Measurements from ENCODE around the gene MMP19.
"Not testable (repeated sequence)": the region's sequence is repeated elsewhere in the genome, so short reads cannot be mapped to it uniquely, and the experiment has no call there.

Gene MMP19, protein sequence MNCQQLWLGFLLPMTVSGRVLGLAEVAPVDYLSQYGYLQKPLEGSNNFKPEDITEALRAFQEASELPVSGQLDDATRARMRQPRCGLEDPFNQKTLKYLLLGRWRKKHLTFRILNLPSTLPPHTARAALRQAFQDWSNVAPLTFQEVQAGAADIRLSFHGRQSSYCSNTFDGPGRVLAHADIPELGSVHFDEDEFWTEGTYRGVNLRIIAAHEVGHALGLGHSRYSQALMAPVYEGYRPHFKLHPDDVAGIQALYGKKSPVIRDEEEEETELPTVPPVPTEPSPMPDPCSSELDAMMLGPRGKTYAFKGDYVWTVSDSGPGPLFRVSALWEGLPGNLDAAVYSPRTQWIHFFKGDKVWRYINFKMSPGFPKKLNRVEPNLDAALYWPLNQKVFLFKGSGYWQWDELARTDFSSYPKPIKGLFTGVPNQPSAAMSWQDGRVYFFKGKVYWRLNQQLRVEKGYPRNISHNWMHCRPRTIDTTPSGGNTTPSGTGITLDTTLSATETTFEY

GRCh38 chr12:55842681-55843429 is at the start of gene MMP19:
Gene MMP19, minus strand, starts transcription at chr12:55842936. Its CDS starts 106 bp downstream, at chr12:55842830.
- no peak for DNase-seq

- DNase-seq = no peak
Measured at GRCh38 chr12:55891310-55891709, 48.6 kb upstream of the MMP19 start.

DNA sequence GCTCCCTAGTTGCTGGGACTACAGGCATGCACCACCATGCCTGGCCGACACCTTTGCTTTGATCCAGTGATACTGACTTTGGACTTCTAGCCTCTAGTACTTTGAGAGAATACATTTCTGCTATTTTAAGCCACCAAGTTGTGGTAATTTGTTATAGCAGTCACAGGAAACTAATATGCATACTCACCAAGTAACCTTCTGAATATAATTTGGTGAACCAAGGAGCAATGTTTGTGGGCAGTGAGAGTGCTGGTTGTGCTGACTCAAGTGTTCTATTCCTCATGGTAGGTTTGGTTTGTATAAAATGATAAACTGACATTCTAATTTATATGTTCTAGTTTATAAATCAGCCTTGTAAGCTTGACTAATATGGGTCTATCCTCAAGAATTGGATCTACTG is 42.4 kb upstream of the MMP19 start:
- no peak for DNase-seq

DNA sequence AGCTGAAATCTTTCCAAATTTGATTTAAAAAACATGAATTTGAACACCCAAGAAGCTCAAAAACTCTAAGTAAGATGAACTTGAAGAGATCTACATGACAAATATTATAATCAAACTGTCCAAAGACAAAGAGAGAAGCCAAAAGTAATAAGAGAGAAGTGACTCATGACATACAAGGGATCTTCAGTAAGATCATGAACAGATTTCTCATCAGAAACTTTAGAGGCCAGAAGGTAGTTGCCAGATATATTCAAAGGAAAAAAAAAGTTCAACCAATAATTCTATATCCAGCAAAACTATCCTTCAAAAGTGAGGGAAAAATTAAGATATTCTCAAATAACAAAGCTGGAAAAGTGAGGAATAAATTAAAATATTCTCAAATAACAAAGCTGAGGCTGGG is 35.1 kb upstream of the MMP19 start:
- DNase-seq = no peak

DNA sequence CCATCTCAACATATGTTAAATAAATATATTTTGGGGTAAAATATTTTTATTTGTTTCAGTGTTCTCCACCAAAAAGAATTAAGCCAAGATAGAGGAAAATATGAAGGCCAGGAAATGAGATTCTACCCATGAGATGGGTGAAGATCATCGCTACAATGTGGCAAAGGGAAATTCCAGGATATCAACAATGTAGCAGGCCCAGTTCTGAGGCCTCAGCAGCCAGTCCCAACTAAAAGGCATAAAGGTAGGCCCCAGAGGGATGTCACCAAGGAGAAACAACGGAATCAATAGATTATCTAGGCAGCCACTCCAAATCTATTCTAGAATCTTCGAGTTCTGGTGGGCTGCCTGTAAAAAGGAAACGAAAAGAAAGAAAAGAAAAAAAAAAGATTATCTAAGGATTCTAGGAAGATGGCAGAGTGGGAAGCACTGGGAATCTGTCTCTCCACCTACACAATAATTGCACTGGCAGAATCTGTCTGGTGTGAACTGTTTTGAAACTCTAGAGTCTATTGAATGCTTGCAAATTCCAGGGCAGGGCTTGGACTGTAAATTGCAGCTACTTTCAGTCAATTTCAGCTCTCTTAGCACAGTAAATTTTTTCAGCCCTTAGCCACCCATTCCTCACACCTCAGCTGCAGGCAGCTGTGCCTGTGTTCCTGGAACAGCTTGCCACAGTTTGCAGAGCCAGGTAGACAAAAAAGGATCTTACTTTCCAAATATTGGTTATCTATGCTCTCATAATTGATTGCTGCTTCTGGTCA is 33.1 kb upstream of the MMP19 start:
- DNase-seq = no peak

- no peak for DNase-seq
Measured at GRCh38 chr12:55874443-55874842, 31.7 kb upstream of the MMP19 start.

DNA sequence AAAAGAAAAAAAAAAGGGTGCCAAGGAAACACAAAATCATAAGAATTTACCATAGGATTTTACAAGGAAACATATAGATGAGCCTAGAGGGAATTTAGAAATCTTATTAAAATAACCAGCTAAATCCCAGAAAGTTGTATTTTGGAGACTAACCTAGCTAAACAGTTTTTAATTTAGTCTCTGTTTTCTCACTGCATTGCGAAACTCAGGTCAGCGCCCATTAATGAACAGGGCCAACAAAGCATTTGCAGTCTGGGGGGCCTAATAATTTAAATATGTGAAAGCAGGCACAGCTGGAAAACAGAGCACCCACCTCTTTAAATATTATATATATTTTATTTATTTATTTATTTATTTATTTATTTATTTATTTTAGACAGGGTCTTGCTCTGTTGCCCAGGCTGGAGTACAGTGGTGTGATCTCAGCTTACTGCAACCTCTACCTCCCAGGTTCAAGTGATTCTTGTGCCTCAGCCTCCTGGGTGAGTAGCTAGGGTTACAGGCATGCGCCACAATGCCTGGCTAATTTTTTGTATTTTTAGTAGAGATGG is 23.8 kb upstream of the MMP19 start:
- not testable (repeated sequence) for DNase-seq

GRCh38 chr12:55865327-55865726 is 22.6 kb upstream of the MMP19 start:
- DNase-seq = no peak

DNA sequence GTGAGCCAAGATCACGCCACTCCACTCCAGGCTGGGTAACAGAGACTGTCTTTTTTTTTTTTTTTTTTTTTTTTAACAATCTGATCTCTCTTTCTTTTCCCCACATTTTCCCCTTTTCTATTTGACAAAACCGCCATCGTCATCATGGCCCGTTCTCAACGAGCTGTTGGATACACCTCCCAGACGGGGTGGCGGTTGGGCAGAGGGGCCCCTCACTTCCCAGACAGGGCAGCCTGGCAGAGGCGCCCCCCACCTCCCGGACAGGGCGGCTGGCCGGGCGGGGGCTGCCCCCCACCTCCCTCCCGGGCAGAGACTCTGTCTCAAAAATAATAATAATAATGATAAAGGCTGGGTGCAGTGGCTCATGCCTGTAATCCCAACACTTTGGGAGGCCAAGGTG is 20.2 kb upstream of the MMP19 start:
- DNase-seq = not testable (repeated sequence)

DNA sequence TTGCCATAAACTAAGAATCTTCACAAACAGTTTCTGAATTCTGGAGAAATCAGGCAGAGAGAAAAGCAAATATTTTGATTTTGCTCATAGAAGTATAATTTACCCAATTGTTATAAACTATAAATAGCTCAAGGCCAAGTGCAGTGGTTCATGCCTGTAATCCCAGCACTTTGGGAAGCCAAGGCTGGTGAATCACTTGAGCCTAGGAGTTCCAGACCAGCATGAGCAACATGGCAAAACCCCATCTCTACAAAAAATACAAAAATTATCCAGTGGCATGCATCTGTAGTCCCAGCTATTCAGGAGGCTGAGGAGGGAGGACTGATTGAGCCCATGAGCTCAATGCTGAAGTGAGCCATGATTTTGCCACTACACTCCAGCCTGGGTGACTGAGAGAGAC is 19.6 kb upstream of the MMP19 start:
- DNase-seq = no peak

DNA sequence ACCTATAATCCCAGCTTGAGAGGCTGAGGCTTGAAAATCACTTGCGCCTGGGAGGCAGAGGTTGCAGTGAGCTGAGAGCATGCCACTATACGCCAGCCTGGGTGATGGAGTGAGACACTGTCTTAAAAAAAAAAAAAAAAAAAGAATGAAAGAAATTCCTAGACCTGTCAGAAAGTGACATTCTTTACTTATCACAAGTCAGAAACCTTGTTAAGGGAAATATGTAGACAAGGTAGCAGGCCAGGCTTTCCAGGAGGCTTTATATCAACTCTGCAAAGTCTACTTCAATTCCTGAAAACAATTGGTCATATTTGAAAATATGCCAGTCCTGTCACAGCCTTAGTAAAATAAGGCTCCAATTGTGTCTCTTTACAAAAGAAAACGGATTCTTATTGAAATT is 19.1 kb upstream of the MMP19 start:
- DNase-seq = no peak

- no peak for DNase-seq
Measured at GRCh38 chr12:55861396-55861795, 18.7 kb upstream of the MMP19 start.

GRCh38 chr12:55852740-55853139 is 10.0 kb upstream of the MMP19 start:
- no peak for DNase-seq

DNA sequence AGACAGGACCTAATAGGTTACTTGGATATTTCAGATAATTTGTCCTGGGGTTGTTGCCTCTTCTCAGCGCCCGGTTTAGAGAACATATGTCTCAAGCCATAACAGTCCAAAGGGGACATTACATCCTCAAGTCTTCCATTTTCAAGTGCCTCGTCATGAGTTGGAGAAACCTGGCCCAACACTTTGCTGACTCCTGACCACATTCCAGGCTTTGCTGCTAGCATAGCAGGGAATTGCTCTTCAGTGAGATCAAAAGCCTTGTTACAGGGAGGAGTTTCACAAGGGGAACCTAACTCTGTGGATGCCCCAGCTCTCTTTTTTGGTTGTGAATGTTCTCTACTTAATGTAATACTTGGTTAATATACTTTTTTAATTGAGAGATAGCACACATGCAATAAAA is 8.2 kb upstream of the MMP19 start:
- no peak for DNase-seq

- DNase-seq = no peak
Measured at GRCh38 chr12:55850401-55850800, 7.7 kb upstream of the MMP19 start.

- DNase-seq = no peak
Measured at GRCh38 chr12:55849616-55850343, 7.0 kb upstream of the MMP19 start.

- DNase-seq = peak; percentile 17
Measured at GRCh38 chr12:55847603-55848291, 5.0 kb upstream of the MMP19 start.

GRCh38 chr12:55847033-55847432 is 4.3 kb upstream of the MMP19 start:
- no peak for DNase-seq

- DNase-seq = no peak
Measured at GRCh38 chr12:55845785-55846496, 3.2 kb upstream of the MMP19 start.

- DNase-seq = no peak
Measured at GRCh38 chr12:55845361-55845760, 2.6 kb upstream of the MMP19 start.

GRCh38 chr12:55844961-55845360 is 2.2 kb upstream of the MMP19 start:
- DNase-seq = no peak

All from CD4-positive, alpha-beta T cell treated with Interleukin-12 subunit alpha and Interleukin-12 subunit beta, for 1 hour (primary cell).